IMR-90 (cell line): Measurements from ENCODE around the gene IWS1. TPM values are rescaled to one million over a fixed set of nuclear protein-coding genes. Genes with fewer than 3 reads are reported as not detected.

Source experiments
- ATAC-seq: fragments of 200-7000 bp; cut with Tn5 transposase; 2 replicates; pipeline ENCODE4 v1.9.1; 2020; ENCODE audit warnings: low read depth, mild to moderate bottlenecking, moderate library complexity
- BruUV-seq: library from RNA; stranded (reverse); fragments of 400-500 nt; replicated peaks from 2 replicates; lab custom pipeline; 2021; lab: Mats Ljungman, UMichigan
- CTCF ChIA-PET: fragments of 300-600 bp; formaldehyde crosslinking; extraction: SDS; loops from one replicate; lab custom pipeline; 2021; ENCODE audit warnings: antibody characterized with exemption; lab: Yijun Ruan, JAX
- POLR2A ChIA-PET: fragments of 300-600 bp; sonication (Branson Sonifier 250); formaldehyde crosslinking; loops from one replicate; lab custom pipeline; 2022; ENCODE audit warnings: antibody characterized with exemption; ENCODE audit not compliant: unreplicated experiment; lab: Charles Lee
- DNase-seq: peaks from one replicate; pipeline ENCODE4 v3.0.0; 2013
- H2AFZ ChIP-seq: replicated peaks from 2 replicates; pipeline ENCODE3; 2013; ENCODE audit warnings: low read length, mild to moderate bottlenecking; ENCODE audit not compliant: poor library complexity
- H2AK5ac ChIP-seq: 2 replicates; pipeline ENCODE4 v1.6.1; 2013; ENCODE audit warnings: low read depth, low read length, inconsistent platforms
- H2AK9ac ChIP-seq: replicated peaks from 2 replicates; pipeline ENCODE3; 2013; ENCODE audit warnings: mild to moderate bottlenecking, low read depth, low read length, moderate library complexity; ENCODE audit not compliant: poor library complexity
- H2BK120ac ChIP-seq: 2 replicates; pipeline ENCODE4 v1.6.1; 2013; ENCODE audit warnings: low read depth, low read length, inconsistent platforms
- H2BK15ac ChIP-seq: 3 replicates; pipeline ENCODE4 v1.6.1; 2013; ENCODE audit warnings: low read depth, low read length, inconsistent platforms
- H2BK20ac ChIP-seq: 2 replicates; pipeline ENCODE4 v1.6.1; 2013; ENCODE audit warnings: low read depth, mild to moderate bottlenecking, inconsistent platforms, low read length, moderate library complexity
- H2BK5ac ChIP-seq: 2 replicates; pipeline ENCODE4 v1.6.1; 2013; ENCODE audit warnings: mild to moderate bottlenecking, low read depth, low read length, inconsistent platforms; ENCODE audit not compliant: poor library complexity, severe bottlenecking
- H3K14ac ChIP-seq: replicated peaks from 2 replicates; pipeline ENCODE4 v1.6.1; 2013; ENCODE audit warnings: low read depth, low read length, inconsistent platforms
- H3K18ac ChIP-seq: 2 replicates; pipeline ENCODE4 v1.6.1; 2013; ENCODE audit warnings: low read depth, low read length, control low read depth
- H3K23ac ChIP-seq: 2 replicates; pipeline ENCODE4 v1.6.1; 2013; ENCODE audit warnings: low read depth, low read length, inconsistent platforms
- H3K27ac ChIP-seq: 2 replicates; pipeline ENCODE4 v1.5.1; 2013; ENCODE audit warnings: mild to moderate bottlenecking, control low read depth, low read length; ENCODE audit not compliant: insufficient read depth
- H3K27me3 ChIP-seq: 2 replicates; pipeline ENCODE4 v1.6.1; 2013; ENCODE audit warnings: low read length; ENCODE audit not compliant: control insufficient read depth, insufficient read depth
- H3K36me3 ChIP-seq: 2 replicates; pipeline ENCODE4 v1.6.1; 2013; ENCODE audit warnings: low read length, mixed read lengths; ENCODE audit not compliant: control insufficient read depth, insufficient read depth
- H3K4ac ChIP-seq: 2 replicates; pipeline ENCODE4 v1.6.1; 2013; ENCODE audit warnings: low read depth, low read length, inconsistent platforms
- H3K4me1 ChIP-seq: 2 replicates; pipeline ENCODE4 v1.6.1; 2013; ENCODE audit warnings: low read length, mixed read lengths; ENCODE audit not compliant: control insufficient read depth, insufficient read depth
- H3K4me2 ChIP-seq: 2 replicates; pipeline ENCODE4 v1.6.1; 2013; ENCODE audit warnings: low read depth, mild to moderate bottlenecking, control low read depth, low read length, moderate library complexity
- H3K4me3 ChIP-seq: 2 replicates; pipeline ENCODE4 v1.5.1; 2013; ENCODE audit warnings: low read depth, mild to moderate bottlenecking, control low read depth, low read length, moderate library complexity; ENCODE audit not compliant: insufficient read depth
- H3K56ac ChIP-seq: 2 replicates; pipeline ENCODE4 v1.6.1; 2013; ENCODE audit warnings: low read length, inconsistent platforms; ENCODE audit not compliant: insufficient read depth; ENCODE audit errors: extremely low read depth
- H3K79me1 ChIP-seq, 2 experiments: 2 replicates each; pipeline ENCODE4 v1.6.1; 2013; ENCODE audit warnings: low read length in 2 of 2, inconsistent platforms in 1 of 2, low read depth in 1 of 2
- H3K9ac ChIP-seq: 2 replicates; pipeline ENCODE4 v1.6.1; 2013; ENCODE audit warnings: low read depth, low read length, control low read depth
- H3K9me1 ChIP-seq: 2 replicates; pipeline ENCODE4 v1.6.1; 2013; ENCODE audit warnings: low read length, inconsistent platforms; ENCODE audit not compliant: insufficient read depth
- H3K9me3 ChIP-seq: 2 replicates; pipeline ENCODE4 v1.6.1; 2013; ENCODE audit warnings: low read length; ENCODE audit not compliant: control insufficient read depth, insufficient read depth
- H4K20me1 ChIP-seq: 2 replicates; pipeline ENCODE4 v1.6.1; 2013; ENCODE audit warnings: low read length, inconsistent platforms; ENCODE audit not compliant: insufficient read depth
- H4K5ac ChIP-seq: 2 replicates; pipeline ENCODE4 v1.6.1; 2013; ENCODE audit warnings: mild to moderate bottlenecking, low read depth, low read length, control low read depth
- H4K8ac ChIP-seq, 2 experiments: 2 replicates each; pipeline ENCODE4 v1.6.1; 2013; ENCODE audit warnings: low read depth in 2 of 2, low read length in 2 of 2, control low read depth in 1 of 2, inconsistent platforms in 1 of 2
- H4K91ac ChIP-seq: 2 replicates; pipeline ENCODE4 v1.6.1; 2013; ENCODE audit warnings: low read depth, low read length, inconsistent platforms; ENCODE audit not compliant: insufficient read depth
- BHLHE40 ChIP-seq: fragments of 150-350 bp; IDR thresholded peaks from 2 replicates; pipeline ENCODE4 v1.6.1; 2016; ENCODE audit warnings: mild to moderate bottlenecking, low read depth, low read length
- CEBPB ChIP-seq: IDR thresholded peaks from 2 replicates; pipeline ENCODE4 v1.6.1; 2012; ENCODE audit warnings: low read depth, low read length, improper control_type of control experiment
- CHD1 ChIP-seq: IDR thresholded peaks from 2 replicates; pipeline ENCODE4 v1.6.1; 2012; ENCODE audit warnings: low read depth, low read length, improper control_type of control experiment
- CTCF ChIP-seq: conservative IDR thresholded peaks from 2 replicates; pipeline ENCODE4 v1.5.1; 2012; ENCODE audit warnings: mild to moderate bottlenecking, low read depth, low read length, improper control_type of control experiment
- ELK1 ChIP-seq: fragments of 150-350 bp; IDR thresholded peaks from 2 replicates; pipeline ENCODE4 v1.6.1; 2016; ENCODE audit warnings: low read depth, mild to moderate bottlenecking, low read length, moderate library complexity, borderline replicate concordance
- FOS ChIP-seq: fragments of 150-350 bp; IDR thresholded peaks from 2 replicates; pipeline ENCODE4 v1.6.1; 2016; ENCODE audit warnings: low read depth, low read length
- MAFK ChIP-seq: IDR thresholded peaks from 2 replicates; pipeline ENCODE4 v1.6.1; 2012; ENCODE audit warnings: low read depth, low read length, improper control_type of control experiment
- MAZ ChIP-seq: IDR thresholded peaks from 2 replicates; pipeline ENCODE4 v1.6.1; 2012; ENCODE audit warnings: low read depth, mild to moderate bottlenecking, low read length, improper control_type of control experiment, moderate library complexity, borderline replicate concordance
- MXI1 ChIP-seq: IDR thresholded peaks from 2 replicates; pipeline ENCODE4 v1.6.1; 2012; ENCODE audit warnings: low read depth, mild to moderate bottlenecking, low read length, moderate library complexity, borderline replicate concordance
- NFE2L2 ChIP-seq: fragments of 150-350 bp; IDR thresholded peaks from 2 replicates; pipeline ENCODE4 v1.6.1; 2016; ENCODE audit warnings: low read depth, mild to moderate bottlenecking, low read length
- RFX5 ChIP-seq: IDR thresholded peaks from 2 replicates; pipeline ENCODE4 v1.8.0; 2012; ENCODE audit warnings: low read depth, mild to moderate bottlenecking, low read length, moderate library complexity
- WGBS, 2 experiments: methylation state at CpG; one replicate each; pipeline versions ENCODE4 v1.1.5 to v1.1.7; 2013; ENCODE audit warnings: missing lambda C conversion rate in 2 of 2; ENCODE audit not compliant: insufficient read length in 1 of 2; ENCODE audit errors: extremely low coverage in 2 of 2; 5-methylcytosine and 5-hydroxymethylcytosine counted together
- dilution Hi-C: fragments of 300-500 bp; cut with HindIII; formaldehyde crosslinking; loops from one replicate; pipeline ENCODE4 v1.14.3; 2018; ENCODE audit warnings: low sequenced_read_pairs; ENCODE audit not compliant: unreplicated experiment
- in situ Hi-C: fragments of 300-500 bp; cut with MboI; formaldehyde crosslinking; loops from 3 replicates; pipeline ENCODE4 v1.14.3; 2019; ENCODE audit warnings: low sequenced_read_pairs, inconsistent platforms, mixed read lengths
- intact Hi-C: fragments of 100-400 bp; cut with micrococcal nuclease; formaldehyde crosslinking; loops from 2 replicates; pipeline ENCODE4 v1.10.0; 2022
- polyA plus RNA-seq, 3 experiments: library from polyadenylated mRNA; depleted of rRNA; stranded (reverse); fragments of >200 nt; gene quantifications; 2 replicates each; pipeline ENCODE4 v1.2.3, GENCODE V29; 2012; ENCODE audit warnings: low replicate concordance in 1 of 3
- total RNA-seq: library from RNA; depleted of rRNA; stranded (reverse); fragments of >200 nt; gene quantifications from 2 replicates; pipeline ENCODE4 v1.2.3, GENCODE V29; 2012

Gene IWS1
- total and polyA plus RNA-seq, 2 of the 4 experiments (the other 2 are of a cell fraction): 31.5 to 52.5 TPM

- H3K4me3 ChIP-seq: no peak overlapping the region
- no peak overlapping the region for H3K9ac ChIP-seq
- peaks cover 6% of the 10 kb centered on the region; the same call in 1 of the 2 replicates for H3K27me3 ChIP-seq
- no peak overlapping the region for H3K4me2 ChIP-seq
- no peak overlapping the region for H2BK15ac ChIP-seq
- CTCF ChIA-PET: no interaction called here
- no peak overlapping the region for H4K91ac ChIP-seq
- H2AK5ac ChIP-seq: no peak overlapping the region
- H3K4ac ChIP-seq: no peak overlapping the region
- no peaks in the 10 kb centered on the region; the same call in 1 of the 2 replicates for H3K4me1 ChIP-seq
- no peak overlapping the region for H3K14ac ChIP-seq
- dilution Hi-C loops: no loop called here
- no peaks in the 10 kb centered on the region for H4K20me1 ChIP-seq
- WGBS, 2 experiments: 67% methylated on average over 9 of the region's 18 CpGs; no CpG with 5 or more reads in 1 of the 2 experiments
- H3K18ac ChIP-seq: no peak overlapping the region
- H3K56ac ChIP-seq: no peak overlapping the region
- H3K27ac ChIP-seq: no peak overlapping the region
- H2AK9ac ChIP-seq: peak overlapping the region; percentile 56
- H3K9me3 ChIP-seq: no peaks in the 10 kb centered on the region
- DNase-seq: peak; percentile 5
- no peaks in the 10 kb centered on the region for H3K79me1 ChIP-seq
- in situ Hi-C loops: no loop called here
- no peak overlapping the region for H3K23ac ChIP-seq
- H4K8ac ChIP-seq: no peak overlapping the region
- H2BK5ac ChIP-seq: no peak overlapping the region
- H2BK120ac ChIP-seq: no peak overlapping the region
- no peak overlapping the region for H2AFZ ChIP-seq
- no peak overlapping the region for H2BK20ac ChIP-seq
- POLR2A ChIA-PET: no interaction called here
- no peak for TF ChIP-seq CHD1
- TF ChIP-seq MAFK: no peak
- TF ChIP-seq CEBPB: no peak
- no peak for TF ChIP-seq MXI1
- no peak for TF ChIP-seq MAZ
- TF ChIP-seq BHLHE40: no peak
- TF ChIP-seq NFE2L2: no peak
- TF ChIP-seq CTCF: no peak
- no peak for TF ChIP-seq FOS
- no peak for TF ChIP-seq RFX5
- no peak for TF ChIP-seq ELK1
- H4K5ac ChIP-seq: no peak overlapping the region
- intact Hi-C loops: no loop called here
- no TSS peak for BruUV-seq
- no peak for ATAC-seq
- no peaks in the 10 kb centered on the region; the same call in 1 of the 2 replicates for H3K9me1 ChIP-seq
- no peaks in the 10 kb centered on the region for H3K36me3 ChIP-seq
Measured at GRCh38 chr2:127570282-127571250, 44.3 kb upstream of the IWS1 start.
